ENCODE results near the gene MREG. TPM values are rescaled to one million over a fixed set of nuclear protein-coding genes. Genes with fewer than 3 reads are reported as not detected.

Gene MREG
- total RNA-seq, 4 donors from 2014 or later: 37.0 to 71.2 (median 40.5) TPM

DNA sequence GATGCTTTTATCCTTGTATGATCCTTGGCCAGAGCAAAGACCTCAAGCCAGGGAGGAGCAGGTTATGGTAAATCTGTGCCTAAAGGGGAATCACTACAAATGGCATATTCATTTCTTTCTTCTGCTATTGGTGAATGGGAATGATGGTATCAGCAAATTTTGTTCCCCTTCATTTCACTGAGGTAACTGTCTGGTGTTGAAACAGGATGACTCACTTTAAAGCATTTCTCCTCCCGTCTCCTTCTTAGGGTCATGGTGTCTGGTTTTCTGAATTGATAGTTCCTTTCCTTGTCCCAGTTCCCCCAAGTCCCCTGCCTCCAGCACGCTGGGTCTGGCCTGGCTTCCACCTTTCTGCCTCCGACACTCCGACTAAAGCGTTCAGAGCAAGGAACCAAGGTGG lies 109.2 kb downstream of the MREG start:
- Histone ChIP-seq H3K4me3 (no peak overlapping the region), H3K4me1 (no peaks in the 10 kb centered on the region), H3K27me3 (no peaks in the 10 kb centered on the region), H3K27ac (no peak overlapping the region), H3K36me3 (no peaks in the 10 kb centered on the region), H3K9me3 (no peaks in the 10 kb centered on the region)
- DNase-seq: no peak
- intact Hi-C loops (cut with DNase I): no loop called here
- WGBS, 2 donors: 81 to 86% methylated on average over 5 of the region's 5 CpGs
- no peak for TF ChIP-seq POLR2A (IDR thresholded peaks at IDR 0.05)
- TF ChIP-seq, protein P1, sequence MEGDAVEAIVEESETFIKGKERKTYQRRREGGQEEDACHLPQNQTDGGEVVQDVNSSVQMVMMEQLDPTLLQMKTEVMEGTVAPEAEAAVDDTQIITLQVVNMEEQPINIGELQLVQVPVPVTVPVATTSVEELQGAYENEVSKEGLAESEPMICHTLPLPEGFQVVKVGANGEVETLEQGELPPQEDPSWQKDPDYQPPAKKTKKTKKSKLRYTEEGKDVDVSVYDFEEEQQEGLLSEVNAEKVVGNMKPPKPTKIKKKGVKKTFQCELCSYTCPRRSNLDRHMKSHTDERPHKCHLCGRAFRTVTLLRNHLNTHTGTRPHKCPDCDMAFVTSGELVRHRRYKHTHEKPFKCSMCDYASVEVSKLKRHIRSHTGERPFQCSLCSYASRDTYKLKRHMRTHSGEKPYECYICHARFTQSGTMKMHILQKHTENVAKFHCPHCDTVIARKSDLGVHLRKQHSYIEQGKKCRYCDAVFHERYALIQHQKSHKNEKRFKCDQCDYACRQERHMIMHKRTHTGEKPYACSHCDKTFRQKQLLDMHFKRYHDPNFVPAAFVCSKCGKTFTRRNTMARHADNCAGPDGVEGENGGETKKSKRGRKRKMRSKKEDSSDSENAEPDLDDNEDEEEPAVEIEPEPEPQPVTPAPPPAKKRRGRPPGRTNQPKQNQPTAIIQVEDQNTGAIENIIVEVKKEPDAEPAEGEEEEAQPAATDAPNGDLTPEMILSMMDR (IDR thresholded peaks at IDR 0.05): no peak

DNA sequence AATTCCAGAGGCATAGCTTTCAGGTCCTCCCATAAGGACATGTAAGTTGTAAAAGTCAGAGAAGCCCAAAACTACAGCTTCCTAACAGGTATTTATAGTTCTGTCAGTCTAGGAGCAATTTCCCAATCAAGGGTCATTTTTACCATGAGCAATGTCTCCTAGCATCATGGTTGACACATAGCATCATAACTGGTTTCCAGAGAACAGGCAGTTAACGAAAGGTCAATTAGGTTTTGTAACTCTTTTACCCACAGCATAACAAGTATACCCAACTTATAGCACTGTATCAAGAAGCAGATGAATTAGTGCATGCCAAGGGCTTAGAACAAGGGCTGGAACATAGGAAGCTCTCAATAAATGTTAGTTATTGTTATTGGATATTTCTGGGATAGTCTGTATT lies 110.1 kb downstream of the MREG start:
- intact Hi-C loops (cut with DNase I): no loop called here
- H3K36me3 ChIP-seq: no peaks in the 10 kb centered on the region
- H3K27ac ChIP-seq: no peak overlapping the region
- TF ChIP-seq, protein P1 (IDR thresholded peaks at IDR 0.05): no peak
- TF ChIP-seq POLR2A (IDR thresholded peaks at IDR 0.05): no peak
- no peaks in the 10 kb centered on the region for H3K9me3 ChIP-seq
- no peaks in the 10 kb centered on the region for H3K4me1 ChIP-seq
- DNase-seq: no peak
- WGBS, 2 donors: 80 to 87% methylated on average over 1 of the region's 1 CpG
- no peaks in the 10 kb centered on the region for H3K27me3 ChIP-seq
- no peak overlapping the region for H3K4me3 ChIP-seq

DNA sequence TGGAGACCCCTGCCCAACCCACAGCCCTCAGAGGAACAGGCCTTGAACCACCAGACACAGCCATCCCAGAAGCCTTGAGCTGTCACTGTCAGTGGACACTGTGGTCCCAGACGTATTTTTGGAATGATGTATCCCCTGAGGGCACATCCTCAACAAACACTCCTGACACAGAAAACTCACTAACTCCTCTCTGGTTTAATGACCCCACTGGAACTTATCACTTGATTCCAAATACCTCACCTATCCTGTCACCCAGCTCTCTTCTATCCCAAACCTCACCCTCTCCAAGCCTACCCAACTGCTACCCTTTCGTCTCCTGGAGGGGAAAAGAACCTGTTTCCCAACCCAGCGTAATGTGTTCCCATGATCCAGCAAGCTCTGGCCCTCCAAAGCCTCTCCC lies 111.6 kb downstream of the MREG start:
- Histone ChIP-seq H3K4me1 (no peaks in the 10 kb centered on the region), H3K36me3 (no peaks in the 10 kb centered on the region), H3K27ac (no peak overlapping the region), H3K27me3 (no peaks in the 10 kb centered on the region), H3K4me3 (no peak overlapping the region), H3K9me3 (no peaks in the 10 kb centered on the region)
- no peak for DNase-seq
- intact Hi-C loops (cut with DNase I): no loop called here
- TF ChIP-seq, protein P1 (IDR thresholded peaks at IDR 0.05): no peak
- no peak for TF ChIP-seq POLR2A (IDR thresholded peaks at IDR 0.05)
- WGBS, 2 donors: 50 to 60% methylated on average over 3 of the region's 3 CpGs

DNA sequence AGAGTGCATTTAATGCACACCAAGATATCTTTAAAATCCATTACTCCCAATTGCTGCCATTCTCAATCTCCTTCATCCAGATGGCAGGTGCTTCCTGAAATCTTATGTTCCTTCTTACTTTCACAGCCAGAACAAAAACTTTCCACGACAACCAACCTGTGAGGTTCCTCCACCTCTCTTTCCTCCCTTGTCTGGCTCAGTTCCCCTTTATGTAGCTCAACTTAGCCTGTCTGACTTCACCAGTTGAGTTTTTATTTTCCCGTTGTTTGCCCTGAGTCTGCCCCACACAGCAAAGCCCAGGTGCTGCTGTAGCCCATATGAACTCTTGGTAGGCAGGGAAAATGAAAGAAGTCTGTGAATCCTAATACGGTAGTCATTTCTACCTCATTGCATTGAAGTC lies 112.5 kb downstream of the MREG start:
- Histone ChIP-seq H3K27ac (no peak overlapping the region), H3K36me3 (no peaks in the 10 kb centered on the region), H3K4me1 (no peaks in the 10 kb centered on the region), H3K27me3 (no peaks in the 10 kb centered on the region), H3K9me3 (no peaks in the 10 kb centered on the region), H3K4me3 (no peak overlapping the region)
- no peak for DNase-seq
- TF ChIP-seq, protein P1 (IDR thresholded peaks at IDR 0.05): no peak
- intact Hi-C loops (cut with DNase I): no loop called here
- WGBS, 2 donors: 63% methylated on average over 3 of the region's 3 CpGs

DNA sequence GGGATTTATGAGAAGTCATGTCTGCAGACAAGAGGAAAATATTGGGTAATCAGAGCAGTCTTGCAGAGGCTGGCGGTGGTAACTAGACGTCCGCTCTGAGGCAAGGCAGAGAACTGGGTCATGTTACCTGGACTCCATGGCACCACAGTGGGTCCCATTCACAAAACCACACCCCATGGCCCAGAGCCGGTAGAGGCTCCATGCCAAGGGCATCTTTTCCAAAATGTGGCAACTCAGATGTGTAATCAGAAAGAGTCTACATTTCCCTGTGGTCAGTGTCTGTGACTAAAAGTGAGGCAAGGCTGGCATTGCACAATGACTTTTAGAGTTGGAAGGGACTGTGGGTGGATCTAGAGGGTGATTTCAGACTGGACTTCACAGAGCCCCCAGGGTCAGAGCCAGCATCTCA lies 113.1 kb downstream of the MREG start:
- intact Hi-C loops (cut with DNase I): no loop called here
- TF ChIP-seq POLR2A (IDR thresholded peaks at IDR 0.05): no peak
- TF ChIP-seq, protein P1 (IDR thresholded peaks at IDR 0.05): no peak
- H3K4me1 ChIP-seq: no peaks in the 10 kb centered on the region
- no peak for DNase-seq
- WGBS, 2 donors: 63% methylated on average over 4 of the region's 4 CpGs; no CpG with 5 or more reads in 1 of the 2 donors
- no peak overlapping the region for H3K4me3 ChIP-seq
- no peak overlapping the region for H3K27ac ChIP-seq
- H3K27me3 ChIP-seq: no peaks in the 10 kb centered on the region
- no peaks in the 10 kb centered on the region for H3K9me3 ChIP-seq
- H3K36me3 ChIP-seq: no peaks in the 10 kb centered on the region
